ENCODE results near the gene ELANE.
A peak's percentile ranks its signal among the peaks of the same experiment; 100 is the strongest.
"Not testable (repeated sequence)": the region's sequence is repeated elsewhere in the genome, so short reads cannot be mapped to it uniquely, and the experiment has no call there.

Gene ELANE

DNA sequence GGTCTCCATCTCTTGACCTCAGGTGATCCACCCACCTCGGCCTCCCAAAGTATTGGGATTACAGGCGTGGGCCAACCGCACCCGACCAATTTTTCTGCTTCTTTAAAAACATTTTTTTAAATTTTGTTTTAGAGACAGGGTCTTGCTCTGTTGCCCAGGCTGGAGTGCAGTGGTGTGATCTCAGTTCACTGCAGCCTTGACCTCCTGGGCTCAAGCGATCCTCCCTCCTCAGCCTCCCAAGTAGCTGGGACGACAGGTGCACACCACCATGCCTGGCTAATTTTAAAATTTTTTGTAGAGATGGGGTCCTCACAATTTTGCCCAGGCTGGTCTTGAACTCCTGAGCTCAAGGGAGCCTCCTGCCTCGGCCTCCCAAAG is 9.3 kb upstream of the ELANE start:
- not testable (repeated sequence) for DNase-seq (ENCODE audit: low read depth)

DNA sequence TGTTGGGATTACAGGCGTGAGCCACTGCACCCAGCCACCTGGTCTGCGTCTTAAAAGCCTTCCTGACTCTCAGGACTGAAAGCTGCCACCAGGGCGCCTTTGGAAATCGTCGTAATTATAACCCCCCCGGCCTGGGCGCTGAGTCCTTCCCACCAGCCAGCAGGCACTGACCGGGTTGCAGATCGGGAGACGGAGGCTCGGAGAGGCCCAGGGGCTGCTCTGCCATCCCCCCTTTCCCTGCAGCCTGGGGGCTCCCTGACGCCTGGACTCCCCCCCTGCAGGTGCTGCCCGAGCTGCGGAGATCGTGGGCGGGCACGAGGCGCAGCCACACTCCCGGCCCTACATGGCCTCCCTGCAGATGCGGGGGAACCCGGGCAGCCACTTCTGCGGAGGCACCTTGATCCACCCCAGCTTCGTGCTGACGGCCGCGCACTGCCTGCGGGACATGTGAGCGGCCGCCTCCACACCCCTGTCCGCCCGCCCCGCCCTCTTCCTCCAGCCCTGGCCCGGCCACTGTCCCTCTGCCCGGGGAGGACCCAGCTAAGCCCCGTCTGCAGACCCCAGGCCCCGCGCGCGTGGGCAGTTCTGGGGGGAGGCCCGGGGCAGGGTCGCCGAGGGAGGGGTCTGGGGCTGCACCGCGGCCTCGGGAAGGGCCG is 8.8 kb upstream of the ELANE start:
- no peak for DNase-seq (ENCODE audit: low read depth)

DNA sequence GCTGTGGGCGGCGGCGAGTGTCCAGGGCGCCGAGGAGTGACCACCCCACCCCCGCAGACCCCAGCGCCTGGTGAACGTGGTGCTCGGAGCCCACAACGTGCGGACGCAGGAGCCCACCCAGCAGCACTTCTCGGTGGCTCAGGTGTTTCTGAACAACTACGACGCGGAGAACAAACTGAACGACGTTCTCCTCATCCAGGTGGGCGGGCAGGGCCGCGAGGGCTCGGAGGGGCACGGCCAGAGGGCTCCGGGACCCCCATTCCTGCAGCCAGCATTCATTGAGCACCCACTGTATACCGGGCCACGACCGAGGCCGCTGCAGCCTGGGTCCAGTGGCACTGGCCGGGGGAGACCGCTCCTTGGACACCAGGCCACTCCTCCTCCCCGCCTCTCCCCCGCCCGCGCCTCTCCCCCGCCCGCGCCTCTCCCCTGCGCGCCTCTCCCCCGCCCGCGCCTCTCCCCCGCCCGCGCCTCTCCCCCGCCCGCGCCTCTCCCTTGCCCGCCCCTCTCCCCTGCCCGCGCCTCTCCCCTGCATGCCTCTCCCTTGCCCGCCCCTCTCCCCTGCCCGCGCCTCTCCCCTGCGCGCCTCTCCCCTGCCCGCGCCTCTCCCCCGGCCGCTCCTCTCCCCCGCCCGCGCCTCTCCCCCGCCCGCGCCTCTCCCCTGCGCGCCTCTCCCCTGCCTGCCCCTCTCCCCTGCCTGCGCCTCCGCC is 8.1 kb upstream of the ELANE start:
- DNase-seq (ENCODE audit: low read depth), result no peak

DNA sequence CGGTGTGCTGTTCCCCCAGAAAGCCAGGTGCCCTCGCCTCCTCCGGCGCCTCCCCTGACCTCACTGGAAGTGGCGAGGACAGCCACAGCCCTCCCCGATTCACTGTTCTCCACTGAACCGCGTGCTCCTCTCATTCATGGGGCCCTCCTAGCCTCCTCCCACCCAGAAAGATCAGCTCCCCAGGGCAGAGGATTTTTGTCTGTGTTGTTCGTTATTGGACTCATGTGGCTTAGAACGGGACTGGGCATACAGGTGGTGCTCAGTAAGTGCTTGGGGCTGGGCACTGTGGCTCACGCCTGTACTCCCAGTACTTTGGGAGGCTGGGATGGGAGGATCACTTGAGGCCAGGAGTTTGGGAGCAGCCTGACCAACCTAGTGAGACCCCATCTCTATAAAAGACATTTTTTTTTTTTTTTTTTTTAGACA is 7.5 kb upstream of the ELANE start:
- no peak for DNase-seq (ENCODE audit: low read depth)

DNA sequence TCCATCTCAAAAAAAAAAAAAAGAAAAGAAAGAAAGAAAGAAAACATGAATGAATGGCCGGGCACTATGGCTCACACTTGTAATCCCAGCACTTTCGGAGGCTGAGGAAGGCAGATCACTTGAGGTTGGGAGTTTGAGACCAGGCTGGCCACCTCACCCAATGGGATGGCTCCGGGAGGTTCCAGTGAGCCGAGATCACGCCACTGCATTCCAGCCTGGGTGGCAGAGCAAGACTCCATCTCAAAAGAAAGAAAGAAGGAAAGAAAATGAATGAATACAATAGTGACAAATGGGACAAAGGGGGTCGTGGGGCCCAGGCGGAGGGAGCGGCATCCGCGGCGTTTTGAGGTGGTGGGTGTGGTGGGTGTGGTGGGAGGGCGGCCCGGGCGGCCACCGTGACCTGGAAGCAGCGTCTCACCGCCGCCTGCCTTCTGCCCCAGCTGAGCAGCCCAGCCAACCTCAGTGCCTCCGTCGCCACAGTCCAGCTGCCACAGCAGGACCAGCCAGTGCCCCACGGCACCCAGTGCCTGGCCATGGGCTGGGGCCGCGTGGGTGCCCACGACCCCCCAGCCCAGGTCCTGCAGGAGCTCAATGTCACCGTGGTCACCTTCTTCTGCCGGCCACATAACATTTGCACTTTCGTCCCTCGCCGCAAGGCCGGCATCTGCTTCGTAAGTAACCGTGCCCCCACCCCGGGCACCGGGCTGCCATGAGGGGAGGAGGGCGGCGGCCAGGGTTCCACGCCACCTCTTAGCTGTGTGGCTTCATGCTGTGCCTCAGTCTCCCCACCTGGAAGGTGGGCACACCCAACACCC is 6.2 kb upstream of the ELANE start:
- no peak for DNase-seq (ENCODE audit: low read depth)

DNA sequence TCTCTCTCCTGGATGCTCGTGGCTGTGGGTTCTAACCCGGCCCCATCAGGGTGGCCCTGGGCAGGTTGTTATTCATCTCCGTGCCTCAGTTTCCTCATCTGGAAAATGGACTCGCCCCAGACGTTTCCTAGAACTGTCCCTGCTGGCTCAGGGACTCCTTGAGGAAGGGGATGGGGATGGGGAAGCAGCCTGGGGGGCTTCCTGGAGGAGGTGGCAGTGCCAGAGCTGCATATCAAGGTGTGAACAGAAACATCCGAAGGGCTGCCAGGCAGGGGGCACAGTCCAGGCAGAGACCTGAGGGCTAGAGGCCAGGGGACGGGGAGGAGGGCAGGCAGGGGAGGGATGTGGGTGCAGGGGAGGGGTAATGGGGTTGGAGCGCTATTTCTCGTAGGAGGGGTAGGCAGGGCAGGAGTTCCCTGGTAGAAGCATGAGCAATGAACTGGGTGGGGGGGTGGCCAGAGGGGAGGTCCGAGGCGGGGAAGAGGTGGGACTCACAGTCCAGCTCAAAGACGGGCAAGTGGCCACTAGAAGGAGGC is 3.6 kb upstream of the ELANE start:
- no peak for DNase-seq (ENCODE audit: low read depth)

DNA sequence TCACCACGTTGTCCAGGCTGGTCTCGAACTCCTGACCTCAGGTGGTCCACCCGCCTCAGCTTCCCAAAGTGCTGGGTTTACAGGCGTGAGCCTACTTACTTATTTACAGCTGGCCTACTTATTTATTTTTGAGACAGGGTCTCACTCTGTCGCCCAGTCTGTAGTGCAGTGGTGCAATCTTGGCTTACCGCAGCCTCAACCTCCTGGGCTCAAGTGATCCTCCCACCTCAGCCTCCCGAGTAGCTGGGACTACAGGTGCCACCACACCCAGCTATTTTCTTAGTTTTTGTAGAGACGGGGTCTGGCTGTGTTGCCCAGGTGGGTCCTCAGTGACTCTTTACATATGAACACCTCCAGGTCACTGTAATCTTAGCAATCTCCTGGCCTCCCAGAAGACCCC is 2.9 kb upstream of the ELANE start:
- DNase-seq (ENCODE audit: low read depth), result not testable (repeated sequence)

DNA sequence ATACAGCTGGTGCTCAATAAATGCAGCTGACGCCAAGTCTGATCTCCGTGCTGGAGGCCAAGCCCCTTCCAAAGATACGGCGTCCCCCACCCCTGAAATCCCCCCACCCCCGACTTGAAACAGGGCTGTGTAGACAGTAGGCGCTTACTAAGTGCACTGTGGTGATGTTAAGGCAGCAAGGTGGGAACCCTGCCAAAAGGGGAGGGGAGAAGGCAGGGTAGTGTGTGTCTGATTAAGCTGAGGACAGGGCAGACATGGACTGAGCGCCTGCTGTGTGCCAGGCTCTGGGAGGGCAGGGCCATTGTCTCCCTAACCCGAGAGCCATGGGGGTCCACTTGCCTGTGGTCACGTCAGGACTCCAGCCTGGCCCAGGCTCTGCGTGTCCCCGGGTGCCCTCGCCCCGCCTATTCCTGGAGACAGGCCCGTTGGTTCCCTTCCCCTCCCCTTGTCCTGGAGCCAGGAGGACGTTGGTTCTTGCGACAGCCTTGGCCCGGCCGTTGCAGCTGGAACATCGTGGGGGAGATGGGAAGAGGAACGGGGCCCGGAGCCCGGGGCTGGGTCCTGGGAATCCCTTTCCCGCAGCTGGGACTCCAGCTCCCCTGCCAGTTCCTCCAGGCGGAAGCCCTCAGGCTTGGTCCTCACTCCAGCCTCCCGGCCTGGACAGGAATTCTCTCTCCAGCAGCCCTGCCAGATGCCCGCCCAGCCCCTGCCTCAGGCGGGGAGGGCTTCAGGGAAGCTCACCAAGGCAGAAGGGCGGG is 1.7 kb upstream of the ELANE start:
- no peak for DNase-seq (ENCODE audit: low read depth)

DNA sequence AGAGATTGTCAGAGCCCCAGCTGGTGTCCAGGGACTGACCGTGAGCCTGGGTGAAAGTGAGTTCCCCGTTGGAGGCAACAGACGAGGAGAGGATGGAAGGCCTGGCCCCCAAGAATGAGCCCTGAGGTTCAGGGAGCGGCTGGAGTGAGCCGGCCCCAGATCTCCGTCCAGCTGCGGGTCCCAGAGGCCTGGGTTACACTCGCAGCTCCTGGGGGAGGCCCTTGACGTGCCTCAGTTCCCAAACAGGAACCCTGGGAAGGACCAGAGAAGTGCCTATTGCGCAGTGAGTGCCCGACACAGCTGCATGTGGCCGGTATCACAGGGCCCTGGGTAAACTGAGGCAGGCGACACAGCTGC is 1.1 kb upstream of the ELANE start:
- DNase-seq (ENCODE audit: low read depth), result no peak

DNA sequence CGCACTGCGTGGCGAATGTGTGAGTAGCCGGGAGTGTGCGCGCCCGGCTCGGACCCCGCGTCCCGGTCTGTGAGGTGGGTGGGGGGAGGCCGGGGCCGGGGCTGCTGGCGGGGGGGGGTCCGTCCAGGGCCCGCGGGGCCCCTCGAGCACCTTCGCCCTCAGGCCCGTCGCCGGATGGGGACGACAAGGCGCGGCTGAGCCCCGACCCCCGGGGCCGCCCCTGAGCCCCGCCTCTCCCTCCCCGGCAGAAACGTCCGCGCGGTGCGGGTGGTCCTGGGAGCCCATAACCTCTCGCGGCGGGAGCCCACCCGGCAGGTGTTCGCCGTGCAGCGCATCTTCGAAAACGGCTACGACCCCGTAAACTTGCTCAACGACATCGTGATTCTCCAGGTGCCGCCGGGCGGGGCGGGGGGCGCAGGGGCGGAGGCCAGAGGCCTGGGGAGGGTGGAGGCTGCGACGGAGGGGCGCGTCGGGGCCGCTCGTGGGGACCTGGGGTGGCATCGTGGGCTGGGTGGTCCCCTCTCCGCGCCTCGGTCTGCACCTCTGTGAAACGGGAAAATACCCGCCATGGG is 997 bp downstream of the ELANE start:
- DNase-seq (ENCODE audit: low read depth), result no peak

DNA sequence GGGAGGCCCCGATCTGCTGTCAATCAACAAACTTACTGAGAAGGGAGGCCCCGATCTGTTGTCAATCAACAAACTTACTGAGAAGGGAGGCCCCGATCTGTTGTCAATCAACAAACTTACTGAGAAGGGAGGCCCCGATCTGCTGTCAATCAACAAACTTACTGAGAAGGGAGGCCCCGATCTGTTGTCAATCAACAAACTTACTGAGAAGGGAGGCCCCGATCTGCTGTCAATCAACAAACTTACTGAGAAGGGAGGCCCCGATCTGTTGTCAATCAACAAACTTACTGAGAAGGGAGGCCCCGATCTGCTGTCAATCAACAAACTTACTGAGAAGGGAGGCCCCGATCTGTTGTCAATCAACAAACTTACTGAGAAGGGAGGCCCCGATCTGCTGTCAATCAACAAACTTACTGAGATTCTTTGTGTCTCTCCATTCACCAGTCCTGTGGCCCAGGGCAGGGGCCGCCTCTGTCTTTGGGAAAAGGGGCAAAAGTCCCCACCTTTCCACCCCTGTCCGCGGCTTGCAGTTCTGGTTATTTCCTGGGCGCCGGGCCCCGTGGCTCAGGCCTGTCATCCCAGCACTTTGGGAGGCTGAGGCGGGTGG is 1.6 kb downstream of the ELANE start:
- not testable (repeated sequence) for DNase-seq (ENCODE audit: low read depth)

DNA sequence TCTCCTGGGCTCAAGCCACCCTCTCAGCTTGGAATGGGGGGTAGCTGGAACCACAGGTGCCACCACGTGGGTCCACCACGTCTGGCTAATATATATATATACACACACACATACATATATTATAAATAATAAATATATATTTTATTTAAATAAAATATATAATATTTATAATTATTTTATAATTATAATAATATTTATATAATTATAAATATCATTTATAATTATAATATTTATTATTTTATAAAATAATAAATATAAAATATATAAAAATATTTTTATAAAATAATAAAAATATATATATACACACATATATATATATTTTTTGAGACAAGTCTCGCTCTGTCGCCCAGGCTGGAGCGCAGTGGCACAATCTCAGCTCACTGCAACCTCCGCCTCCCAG is 2.4 kb downstream of the ELANE start:
- no peak for DNase-seq (ENCODE audit: low read depth)

DNA sequence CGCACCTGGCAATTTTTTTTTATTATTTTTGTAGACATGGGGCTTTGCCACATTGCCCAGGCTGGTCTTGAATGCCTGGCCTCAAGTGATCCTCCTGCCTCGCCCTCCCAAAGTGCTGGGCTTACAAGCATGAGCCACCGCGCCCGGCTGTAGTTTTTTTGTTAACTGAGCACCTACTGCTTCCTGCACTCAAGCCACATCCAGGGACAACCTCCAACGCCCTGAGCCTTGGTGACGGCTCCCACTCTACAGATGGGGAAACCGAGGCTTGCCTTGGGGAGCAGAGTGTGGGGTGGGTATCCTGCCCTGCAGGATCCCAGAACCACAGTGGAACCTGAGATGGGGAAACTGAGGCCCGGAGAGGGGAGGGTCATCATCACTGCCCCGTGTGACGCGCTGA is 3.0 kb downstream of the ELANE start:
- DNase-seq (ENCODE audit: low read depth), result no peak

DNA sequence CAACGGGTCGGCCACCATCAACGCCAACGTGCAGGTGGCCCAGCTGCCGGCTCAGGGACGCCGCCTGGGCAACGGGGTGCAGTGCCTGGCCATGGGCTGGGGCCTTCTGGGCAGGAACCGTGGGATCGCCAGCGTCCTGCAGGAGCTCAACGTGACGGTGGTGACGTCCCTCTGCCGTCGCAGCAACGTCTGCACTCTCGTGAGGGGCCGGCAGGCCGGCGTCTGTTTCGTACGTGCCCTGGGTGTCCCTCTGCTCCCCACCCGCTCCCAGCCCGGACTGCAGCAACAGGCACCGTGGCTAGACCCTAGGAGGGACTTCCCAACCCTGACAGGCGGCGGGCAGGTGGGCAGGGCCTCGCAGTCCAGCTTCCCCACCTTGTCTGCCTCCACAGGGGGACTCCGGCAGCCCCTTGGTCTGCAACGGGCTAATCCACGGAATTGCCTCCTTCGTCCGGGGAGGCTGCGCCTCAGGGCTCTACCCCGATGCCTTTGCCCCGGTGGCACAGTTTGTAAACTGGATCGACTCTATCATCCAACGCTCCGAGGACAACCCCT is 3.5 kb downstream of the ELANE start:
- DNase-seq (ENCODE audit: low read depth), result no peak

DNA sequence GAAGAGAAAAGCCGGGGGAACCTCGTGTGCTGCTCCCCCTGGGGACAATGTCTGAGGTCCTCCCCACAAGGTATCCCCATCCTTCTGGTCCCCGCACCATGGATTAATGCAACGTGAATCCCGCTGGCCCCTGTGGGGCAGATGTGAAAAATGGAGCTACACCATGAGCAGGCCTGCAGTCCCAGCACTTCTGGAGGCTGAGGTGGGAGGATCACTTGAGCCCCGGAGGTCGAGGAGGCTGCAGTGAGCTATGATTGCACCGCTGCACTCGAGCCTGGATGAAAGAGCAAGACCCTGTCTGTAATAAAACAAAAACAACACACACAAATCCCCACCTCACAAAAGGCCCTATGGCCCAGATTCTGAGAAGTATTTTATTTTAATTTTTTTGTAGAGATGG is 6.2 kb downstream of the ELANE start:
- no peak for DNase-seq (ENCODE audit: low read depth)

DNA sequence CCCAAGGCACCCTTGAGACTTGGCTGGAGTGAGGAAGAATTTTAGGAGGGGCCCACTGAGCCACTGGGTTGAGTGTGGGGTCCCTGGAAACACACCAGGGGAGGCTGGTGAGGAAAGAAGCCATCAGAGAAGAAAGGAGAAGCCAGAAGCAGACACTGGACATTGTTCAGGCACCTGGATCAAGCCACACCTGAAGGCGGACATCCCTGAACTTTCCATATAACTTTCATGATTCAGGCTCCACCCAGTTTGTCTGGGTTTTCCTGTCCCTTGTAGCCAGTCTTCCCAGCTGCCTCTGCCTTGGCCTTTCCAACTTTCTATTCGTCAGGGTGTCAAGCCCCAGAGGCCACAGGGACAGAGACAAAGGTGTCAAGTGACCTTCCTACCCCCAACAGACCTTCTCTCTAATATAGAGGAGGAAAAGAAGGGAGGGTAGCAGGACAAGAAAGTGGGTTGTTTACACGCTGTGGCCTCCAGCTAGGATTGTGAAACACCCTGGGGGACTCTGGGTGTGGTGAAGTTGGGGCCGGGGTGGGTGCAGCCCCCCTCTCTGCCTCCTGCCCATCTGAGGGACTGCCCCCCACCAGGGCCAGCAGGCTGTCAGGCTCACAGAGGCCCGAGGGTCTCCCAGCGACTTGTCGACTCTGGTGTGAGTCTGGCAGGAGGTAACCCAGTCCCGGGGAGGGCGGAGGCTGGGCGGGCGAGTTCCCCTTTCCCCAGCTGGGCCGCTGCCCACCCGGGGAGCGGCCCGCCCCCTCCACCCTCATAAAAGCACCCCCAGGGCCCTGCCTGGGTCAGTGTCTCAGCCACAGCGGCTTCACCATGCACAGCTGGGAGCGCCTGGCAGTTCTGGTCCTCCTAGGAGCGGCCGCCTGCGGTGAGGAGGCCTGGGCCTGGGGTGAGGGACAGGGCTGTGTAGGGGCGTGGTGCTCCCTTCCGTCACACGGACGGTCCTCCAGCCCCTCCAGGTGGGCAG is 7.1 kb downstream of the ELANE start, which contains the start of gene CFD:
Gene CFD (plus strand): TSS at position 797 of the 976 bp plus-strand sequence. CDS start 26 bp downstream, at position 823.
- DNase-seq (ENCODE audit: low read depth), result no peak

DNA sequence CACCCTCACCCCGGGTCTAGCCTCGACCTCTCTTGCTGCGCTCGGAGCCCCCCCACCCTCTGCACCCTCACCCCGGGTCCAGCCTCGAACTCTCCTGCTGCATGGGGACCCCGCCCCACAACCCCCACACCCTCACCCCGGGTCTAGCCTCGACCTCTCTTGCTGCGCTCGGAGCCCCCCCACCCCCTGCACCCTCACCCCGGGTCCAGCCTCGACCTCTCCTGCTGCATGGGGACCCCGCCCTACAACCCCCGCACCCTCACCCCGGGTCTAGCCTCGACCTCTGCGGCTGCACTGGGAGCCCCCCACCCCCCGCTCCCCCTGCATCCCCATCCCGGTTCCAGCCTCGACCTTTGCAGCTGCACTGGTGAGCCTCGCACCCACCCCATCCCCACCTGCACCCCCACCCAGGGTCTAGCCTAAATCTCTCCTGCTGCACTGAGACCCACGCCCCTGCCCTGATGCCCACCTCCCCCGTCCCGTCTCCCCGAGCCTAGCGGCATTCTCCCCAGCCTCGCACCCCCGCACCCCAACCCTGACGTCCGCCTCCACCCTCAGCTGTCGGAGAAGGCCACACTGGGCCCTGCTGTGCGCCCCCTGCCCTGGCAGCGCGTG is 9.1 kb downstream of the ELANE start:
- DNase-seq (ENCODE audit: low read depth), result no peak

DNA sequence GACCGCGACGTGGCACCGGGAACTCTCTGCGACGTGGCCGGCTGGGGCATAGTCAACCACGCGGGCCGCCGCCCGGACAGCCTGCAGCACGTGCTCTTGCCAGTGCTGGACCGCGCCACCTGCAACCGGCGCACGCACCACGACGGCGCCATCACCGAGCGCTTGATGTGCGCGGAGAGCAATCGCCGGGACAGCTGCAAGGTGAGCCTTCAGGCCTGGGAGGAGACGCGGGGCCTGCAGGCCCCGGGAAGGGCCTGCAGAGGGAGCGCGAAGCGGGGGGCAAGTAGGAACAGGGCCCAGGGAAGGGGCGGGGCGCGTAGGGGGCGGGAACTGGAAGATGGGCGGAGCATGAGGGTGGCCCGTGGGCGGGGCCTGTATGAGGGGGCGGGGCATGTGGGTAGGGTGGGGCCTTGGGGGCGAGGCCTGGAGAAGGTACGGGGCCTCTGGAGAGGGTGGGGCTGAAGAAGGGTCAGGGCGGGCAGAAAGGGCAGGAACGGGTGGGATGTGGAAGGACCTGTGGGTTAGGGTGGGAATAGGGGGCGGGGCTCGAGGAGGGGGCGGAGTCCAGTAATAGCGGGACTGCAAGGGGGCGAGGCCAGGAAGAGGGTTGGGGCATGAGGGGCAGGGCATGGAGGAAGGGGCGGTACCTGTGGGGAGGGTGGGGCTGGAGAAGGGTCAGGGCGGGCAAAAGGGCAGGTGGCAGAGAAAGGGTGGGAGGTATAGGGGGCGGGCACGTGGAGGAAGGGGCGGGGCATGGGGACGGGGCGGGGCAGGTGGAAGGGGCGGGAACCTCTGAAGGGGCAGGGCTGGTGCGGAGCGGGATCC is 9.9 kb downstream of the ELANE start:
- peak; percentile 66 for DNase-seq (ENCODE audit: low read depth)
